Breast epithelium (tissue), 4 donors: ENCODE results near the gene FAM200C. TPM values are rescaled to one million over a fixed set of nuclear protein-coding genes. Genes with fewer than 3 reads are reported as not detected.

Experiments used
- DNase-seq, 2 donors: peaks; one replicate each; pipeline ENCODE4 v3.0.0-alpha.2; 2019; ENCODE audit warnings: low spot score in 2 of 2
- H3K27ac ChIP-seq, 2 donors: fragments of 200-600 bp; sonication (generic) in 1 of 2; one replicate each; pipeline ENCODE4 v1.5.1; 2016 to 2019; ENCODE audit warnings: mild to moderate bottlenecking in 1 of 2
- H3K27me3 ChIP-seq, 2 donors: fragments of 200-600 bp; sonication (generic) in 1 of 2; one replicate each; pipeline versions ENCODE4 v1.5.1 to v1.6.0; 2017 to 2019; ENCODE audit warnings: control low read depth in 1 of 2, mild to moderate bottlenecking in 1 of 2
- H3K36me3 ChIP-seq: fragments of 200-600 bp; one replicate; pipeline ENCODE4 v1.5.1; 2019
- H3K4me1 ChIP-seq, 2 donors: fragments of 200-600 bp; sonication (generic); one replicate each; pipeline ENCODE4 v1.5.1; 2016 to 2019; ENCODE audit warnings: control low read depth in 1 of 2
- H3K4me3 ChIP-seq, 3 donors: fragments of 200-600 bp; sonication (generic); 1 replicate in 2 of 3; 2 replicates in 1 of 3; pipeline ENCODE4 v1.5.1; 2016 to 2019; ENCODE audit warnings: mild to moderate bottlenecking in 3 of 3, moderate library complexity in 2 of 3
- H3K9me3 ChIP-seq, 2 donors: fragments of 200-600 bp; sonication (generic) in 1 of 2; one replicate each; pipeline ENCODE4 v1.5.1; 2016 to 2019; ENCODE audit warnings: control low read depth in 1 of 2
- CTCF ChIP-seq, 3 donors: fragments of 450-650 bp; IDR thresholded peaks; one replicate each; pipeline ENCODE4 v1.5.1; 2016 to 2017; ENCODE audit warnings: antibody characterized with exemption in 3 of 3, mild to moderate bottlenecking in 3 of 3, moderate library complexity in 3 of 3
- POLR2A ChIP-seq: fragments of 450-650 bp; IDR thresholded peaks from one replicate; pipeline ENCODE4 v1.6.1; 2016; ENCODE audit warnings: antibody characterized with exemption, mild to moderate bottlenecking, moderate library complexity
- POLR2AphosphoS5 ChIP-seq, 3 donors: sonication (generic); formaldehyde crosslinking; IDR thresholded peaks; one replicate each; pipeline ENCODE4 v1.6.1; 2017; ENCODE audit warnings: antibody characterized with exemption in 3 of 3
- intact Hi-C: fragments of 100-400 bp; cut with DNase I; formaldehyde crosslinking; loops from one replicate; pipeline ENCODE4 v1.15.1; 2023; ENCODE audit warnings: low total_unique reads
- total RNA-seq, 3 donors: library from RNA; depleted of rRNA; stranded (reverse); fragments of >200 nt; gene quantifications; one replicate each; pipeline ENCODE4 v1.1.0, GENCODE V29; 2016

The FAM200C gene
- total RNA-seq, 3 donors from 2014 or later = 2.7 to 5.6 (median 5.6) TPM

- Histone ChIP-seq H3K27ac (no peak overlapping the region), H3K4me3 (no peak overlapping the region), H3K4me1 (no peaks in the 10 kb centered on the region), H3K9me3 (peaks cover 0 to 6% of the 10 kb centered on the region in 2 donors), H3K27me3 (no peaks in the 10 kb centered on the region), H3K36me3 (no peaks in the 10 kb centered on the region)
- TF ChIP-seq POLR2A (no peak), CTCF (IDR thresholded peaks at IDR 0.05) (no peak), POLR2AphosphoS5 (IDR thresholded peaks at IDR 0.05) (no peak)
- intact Hi-C loops = no loop called here
- no peak for DNase-seq
Observed at GRCh38 chr5:160382346-160382745, 17.5 kb downstream of the FAM200C start.

GRCh38 chr5:160380041-160380440 is 19.8 kb downstream of the FAM200C start:
- no peak for TF ChIP-seq POLR2AphosphoS5 (IDR thresholded peaks at IDR 0.05)
- TF ChIP-seq CTCF (IDR thresholded peaks at IDR 0.05) = no peak
- no peak for TF ChIP-seq POLR2A
- Histone ChIP-seq H3K36me3 (no peaks in the 10 kb centered on the region), H3K27ac (no peak overlapping the region), H3K27me3 (no peaks in the 10 kb centered on the region), H3K9me3 (no peaks in the 10 kb centered on the region), H3K4me1 (no peaks in the 10 kb centered on the region), H3K4me3 (no peak overlapping the region)
- intact Hi-C loops = no loop called here
- no peak for DNase-seq

- Histone ChIP-seq H3K27ac (no peak overlapping the region), H3K36me3 (no peaks in the 10 kb centered on the region), H3K9me3 (no peaks in the 10 kb centered on the region), H3K4me3 (no peak overlapping the region), H3K4me1 (no peaks in the 10 kb centered on the region), H3K27me3 (no peaks in the 10 kb centered on the region)
- TF ChIP-seq CTCF (IDR thresholded peaks at IDR 0.05) = no peak
- TF ChIP-seq POLR2A = no peak
- no peak for TF ChIP-seq POLR2AphosphoS5 (IDR thresholded peaks at IDR 0.05)
- intact Hi-C loops = no loop called here
- DNase-seq = no peak
Observed at GRCh38 chr5:160379511-160379910, 20.3 kb downstream of the FAM200C start.

GRCh38 chr5:160378330-160378729 is 21.5 kb downstream of the FAM200C start:
- Histone ChIP-seq H3K36me3 (no peaks in the 10 kb centered on the region), H3K9me3 (no peaks in the 10 kb centered on the region), H3K27me3 (no peaks in the 10 kb centered on the region), H3K4me3 (no peak overlapping the region), H3K27ac (no peak overlapping the region), H3K4me1 (no peaks in the 10 kb centered on the region)
- no peak for DNase-seq
- TF ChIP-seq CTCF (IDR thresholded peaks at IDR 0.05) = no peak
- no peak for TF ChIP-seq POLR2A
- TF ChIP-seq POLR2AphosphoS5 (IDR thresholded peaks at IDR 0.05) = no peak
- intact Hi-C loops = no loop called here

GRCh38 chr5:160377651-160378050 is 22.2 kb downstream of the FAM200C start:
- Histone ChIP-seq H3K27ac (no peak overlapping the region), H3K36me3 (no peaks in the 10 kb centered on the region), H3K9me3 (no peaks in the 10 kb centered on the region), H3K27me3 (no peaks in the 10 kb centered on the region), H3K4me3 (no peak overlapping the region), H3K4me1 (no peaks in the 10 kb centered on the region)
- no peak for TF ChIP-seq CTCF (IDR thresholded peaks at IDR 0.05)
- no peak for TF ChIP-seq POLR2A
- no peak for TF ChIP-seq POLR2AphosphoS5 (IDR thresholded peaks at IDR 0.05)
- DNase-seq = no peak
- intact Hi-C loops = no loop called here
